Hepatocyte (in vitro differentiated cells): ENCODE results near the gene UPF2. TPM values are rescaled to one million over a fixed set of nuclear protein-coding genes. Genes with fewer than 3 reads are reported as not detected.

Experiments
- DNase-seq: peaks from one replicate; pipeline ENCODE4 v3.0.0-alpha.2; 2016; ENCODE audit warnings: low spot score
- H2AFZ ChIP-seq: fragments of 200-600 bp; sonication (generic); 2 replicates; pipeline ENCODE4 v1.6.0; 2016; ENCODE audit warnings: antibody characterized with exemption, mild to moderate bottlenecking
- H3K27ac ChIP-seq: fragments of 200-600 bp; sonication (generic); 2 replicates; pipeline ENCODE4 v1.5.1; 2016; ENCODE audit warnings: mild to moderate bottlenecking
- H3K27me3 ChIP-seq: fragments of 200-600 bp; sonication (generic); 2 replicates; pipeline ENCODE4 v1.6.1; 2016
- H3K36me3 ChIP-seq: fragments of 200-600 bp; sonication (generic); replicated peaks from 2 replicates; pipeline ENCODE4 v1.5.1; 2016; ENCODE audit warnings: low read depth; ENCODE audit not compliant: insufficient read depth
- H3K4me1 ChIP-seq: fragments of 200-600 bp; sonication (generic); 2 replicates; pipeline ENCODE4 v1.5.1; 2016; ENCODE audit warnings: mild to moderate bottlenecking, moderate library complexity; ENCODE audit not compliant: insufficient read depth
- H3K4me2 ChIP-seq: fragments of 200-600 bp; sonication (generic); 2 replicates; pipeline ENCODE4 v1.6.0; 2016
- H3K4me3 ChIP-seq: fragments of 200-600 bp; sonication (generic); 2 replicates; pipeline ENCODE4 v1.5.1; 2016; ENCODE audit warnings: mild to moderate bottlenecking
- H3K79me2 ChIP-seq: fragments of 200-600 bp; sonication (generic); 2 replicates; pipeline ENCODE4 v1.6.0; 2017; ENCODE audit warnings: mild to moderate bottlenecking
- H3K9me2 ChIP-seq: fragments of 200-600 bp; sonication (generic); replicated peaks from 2 replicates; pipeline ENCODE4 v1.6.0; 2017; ENCODE audit warnings: mild to moderate bottlenecking; ENCODE audit not compliant: insufficient read depth
- H3K9me3 ChIP-seq: fragments of 200-600 bp; sonication (generic); 2 replicates; pipeline ENCODE4 v1.5.1; 2016; ENCODE audit warnings: low read depth, mild to moderate bottlenecking
- H4K20me1 ChIP-seq: fragments of 200-600 bp; sonication (generic); 2 replicates; pipeline ENCODE4 v1.6.0; 2016; ENCODE audit warnings: mild to moderate bottlenecking; ENCODE audit not compliant: insufficient read depth, poor library complexity, severe bottlenecking
- EZH2 ChIP-seq: fragments of 200-600 bp; sonication (generic); IDR thresholded peaks from 2 replicates; pipeline ENCODE4 v1.6.1; 2016; ENCODE audit warnings: antibody characterized with exemption, mild to moderate bottlenecking, borderline replicate concordance
- EZH2phosphoT487 ChIP-seq: fragments of 200-600 bp; sonication (generic); IDR thresholded peaks from one replicate; pipeline ENCODE4 v1.6.1; 2018; ENCODE audit warnings: antibody characterized with exemption, mild to moderate bottlenecking, low read depth, moderate library complexity; ENCODE audit not compliant: unreplicated experiment, severe bottlenecking
- WGBS: methylation state at CpG from one replicate; pipeline ENCODE4 v1.1.6; 2016; ENCODE audit warnings: low lambda C conversion rate; ENCODE audit errors: missing lambda C conversion rate; 5-methylcytosine and 5-hydroxymethylcytosine counted together
- polyA plus RNA-seq: library from polyadenylated mRNA; unstranded; fragments of >200 nt; fragmentation: Nextera tagmentation; extraction: Ambion mirVana; gene quantifications from 2 replicates; pipeline ENCODE4 v1.2.1, GENCODE V29; 2016
- total RNA-seq: library from RNA; depleted of rRNA; stranded (reverse); fragments of >200 nt; gene quantifications from 2 replicates; pipeline ENCODE4 v1.2.3, GENCODE V29; 2014
- TF ChIP-seq, protein P1 (sequence below): fragments of 200-600 bp; sonication (generic); IDR thresholded peaks from 2 replicates; pipeline ENCODE4 v1.5.1; 2016; ENCODE audit warnings: antibody characterized with exemption, mild to moderate bottlenecking; ENCODE audit not compliant: poor library complexity

The UPF2 gene
- total and polyA plus RNA-seq, 2 experiments from 2014 or later: 12.3 to 14.5 TPM

DNA sequence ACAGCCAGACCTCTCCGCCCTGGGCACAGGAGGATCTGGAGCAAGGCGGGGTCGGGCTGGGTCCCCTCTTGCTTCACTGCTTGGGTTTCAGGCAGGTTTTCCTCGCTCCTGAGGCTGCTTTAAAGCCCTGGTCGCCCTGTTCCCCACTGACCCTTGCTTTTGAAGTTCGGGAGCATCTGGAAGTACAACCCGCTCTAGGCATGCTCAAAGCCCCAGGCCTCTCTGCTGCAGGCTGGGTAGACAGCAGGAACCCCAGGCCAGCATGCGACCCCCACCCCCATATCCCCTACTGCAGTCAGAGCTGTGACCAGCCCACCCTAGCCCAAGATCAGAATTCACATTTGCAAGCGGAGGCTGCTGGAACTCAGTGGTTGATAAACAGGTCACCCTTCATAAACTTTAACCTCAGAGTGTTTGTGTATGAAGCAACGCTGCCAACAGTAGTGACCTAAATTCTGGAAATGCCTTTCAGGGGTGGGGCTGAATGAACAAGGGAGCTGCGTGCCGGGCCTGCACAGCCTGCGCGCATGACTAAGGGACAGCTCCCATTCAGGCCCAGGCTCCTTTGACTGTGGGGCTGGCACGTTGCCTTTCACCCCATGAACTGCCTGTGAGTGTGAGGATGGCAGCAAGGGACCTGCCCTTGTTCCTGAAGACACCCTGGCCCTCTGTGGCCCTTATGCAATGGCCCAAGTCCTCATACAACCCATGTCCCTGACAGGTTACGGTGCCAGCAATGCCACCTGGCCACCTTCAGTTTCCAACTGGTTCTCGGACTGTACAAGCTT lies 166.9 kb downstream of the UPF2 start:
- H3K9me3 ChIP-seq: no peaks in the 10 kb centered on the region
- H3K4me1 ChIP-seq: peaks cover 41% of the 10 kb centered on the region
- H3K79me2 ChIP-seq: no peaks in the 10 kb centered on the region
- 52% methylated on average over 16 of the region's 17 CpGs for WGBS
- H3K36me3 ChIP-seq: no peaks in the 10 kb centered on the region
- DNase-seq: peak; percentile 92
- H3K27me3 ChIP-seq: no peaks in the 10 kb centered on the region
- no peak overlapping the region for H3K4me3 ChIP-seq
- TF ChIP-seq, protein P1, sequence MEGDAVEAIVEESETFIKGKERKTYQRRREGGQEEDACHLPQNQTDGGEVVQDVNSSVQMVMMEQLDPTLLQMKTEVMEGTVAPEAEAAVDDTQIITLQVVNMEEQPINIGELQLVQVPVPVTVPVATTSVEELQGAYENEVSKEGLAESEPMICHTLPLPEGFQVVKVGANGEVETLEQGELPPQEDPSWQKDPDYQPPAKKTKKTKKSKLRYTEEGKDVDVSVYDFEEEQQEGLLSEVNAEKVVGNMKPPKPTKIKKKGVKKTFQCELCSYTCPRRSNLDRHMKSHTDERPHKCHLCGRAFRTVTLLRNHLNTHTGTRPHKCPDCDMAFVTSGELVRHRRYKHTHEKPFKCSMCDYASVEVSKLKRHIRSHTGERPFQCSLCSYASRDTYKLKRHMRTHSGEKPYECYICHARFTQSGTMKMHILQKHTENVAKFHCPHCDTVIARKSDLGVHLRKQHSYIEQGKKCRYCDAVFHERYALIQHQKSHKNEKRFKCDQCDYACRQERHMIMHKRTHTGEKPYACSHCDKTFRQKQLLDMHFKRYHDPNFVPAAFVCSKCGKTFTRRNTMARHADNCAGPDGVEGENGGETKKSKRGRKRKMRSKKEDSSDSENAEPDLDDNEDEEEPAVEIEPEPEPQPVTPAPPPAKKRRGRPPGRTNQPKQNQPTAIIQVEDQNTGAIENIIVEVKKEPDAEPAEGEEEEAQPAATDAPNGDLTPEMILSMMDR: no peak
- TF ChIP-seq EZH2phosphoT487 (no peak), EZH2 (no peak)
- H4K20me1 ChIP-seq: no peaks in the 10 kb centered on the region
- H3K27ac ChIP-seq: peak overlapping the region; percentile 95
- H3K4me2 ChIP-seq: peak overlapping the region; percentile 61
- no peak overlapping the region for H2AFZ ChIP-seq
- no peaks in the 10 kb centered on the region for H3K9me2 ChIP-seq

DNA sequence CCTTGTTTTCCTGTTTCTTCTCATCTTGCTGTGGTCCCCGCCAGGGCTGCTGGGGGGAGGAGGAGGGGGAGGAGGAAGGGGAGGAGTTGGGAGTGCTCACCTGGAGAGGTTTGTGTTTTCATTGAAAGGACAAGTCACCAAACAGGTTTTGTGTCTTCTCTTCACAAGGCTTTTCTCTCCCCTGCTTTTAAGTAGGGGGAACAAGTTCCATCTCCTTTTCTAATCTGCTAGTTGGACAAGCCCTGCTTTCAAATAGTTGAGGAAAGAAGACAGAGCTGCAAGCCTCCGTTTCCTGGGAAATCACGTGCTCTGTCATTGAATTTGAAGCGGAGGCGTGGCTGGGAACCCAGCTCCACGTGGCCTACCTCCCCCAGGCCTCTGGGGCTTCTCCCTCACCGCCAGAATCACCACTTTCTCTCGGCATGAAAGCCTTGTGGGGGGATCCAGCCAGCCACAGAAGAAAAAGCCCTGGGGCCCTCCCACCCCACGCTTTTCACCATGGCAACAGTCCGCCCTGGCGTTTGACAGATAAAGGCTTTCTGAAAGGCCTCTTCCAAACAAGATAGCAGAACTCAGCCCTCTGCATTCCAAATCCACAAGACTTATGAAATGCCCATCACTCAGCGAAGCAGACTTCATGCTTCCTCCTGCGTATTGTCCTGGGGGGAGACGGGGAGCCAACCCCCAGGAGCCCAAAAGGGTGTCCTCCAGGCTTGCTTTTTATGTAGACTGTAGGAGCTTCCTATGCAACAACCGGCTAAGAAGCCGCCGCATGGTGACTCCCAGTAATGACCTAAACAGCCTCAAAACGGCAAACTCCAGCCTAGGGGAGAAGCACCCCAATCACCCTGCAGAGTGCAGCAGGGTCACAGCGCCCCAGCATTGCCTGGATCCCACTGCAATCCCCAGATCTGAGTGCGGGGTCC lies 167.8 kb downstream of the UPF2 start:
- H2AFZ ChIP-seq: peak overlapping the region; percentile 5
- TF ChIP-seq EZH2phosphoT487: no peak
- TF ChIP-seq, protein P1: no peak
- no peak for TF ChIP-seq EZH2
- no peaks in the 10 kb centered on the region for H3K36me3 ChIP-seq
- no peaks in the 10 kb centered on the region for H3K9me3 ChIP-seq
- DNase-seq: peak; percentile 88
- H3K9me2 ChIP-seq: no peaks in the 10 kb centered on the region
- H3K79me2 ChIP-seq: no peaks in the 10 kb centered on the region
- whole genome bisulfite sequencing: 21% methylated on average over 20 of the region's 20 CpGs
- H3K27me3 ChIP-seq: no peaks in the 10 kb centered on the region
- no peak overlapping the region for H3K4me3 ChIP-seq
- H3K4me1 ChIP-seq: peaks cover 41% of the 10 kb centered on the region
- peak overlapping the region; percentile 95 for H3K27ac ChIP-seq
- no peaks in the 10 kb centered on the region for H4K20me1 ChIP-seq
- H3K4me2 ChIP-seq: peak overlapping the region; percentile 61

DNA sequence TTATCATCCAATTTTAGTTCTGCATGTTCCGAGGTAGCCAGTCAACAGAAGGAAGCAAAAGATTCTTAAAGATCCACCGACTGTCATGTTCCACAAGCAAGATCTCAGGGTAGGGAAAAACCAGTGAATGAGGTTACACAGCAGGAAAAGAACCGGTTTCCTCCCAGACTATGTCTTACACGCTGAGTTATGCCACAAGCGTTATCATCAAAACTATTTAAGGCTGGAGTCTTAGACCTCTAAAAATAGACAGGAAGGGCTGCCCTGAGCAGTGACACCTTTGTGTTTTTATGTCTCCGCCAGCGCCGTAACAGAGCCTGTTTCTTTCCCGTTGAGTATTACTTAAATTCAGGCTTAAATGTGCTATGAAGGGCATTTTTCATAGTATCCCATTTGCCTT lies 171.1 kb downstream of the UPF2 start:
- Histone ChIP-seq H3K4me2 (no peak overlapping the region), H2AFZ (no peak overlapping the region)
- 52% methylated on average over 9 of the region's 9 CpGs for WGBS

More for the DNA sequence above, 171.1 kb downstream of the UPF2 start:
- Histone ChIP-seq H3K36me3 (no peaks in the 10 kb centered on the region), H3K9me3 (no peaks in the 10 kb centered on the region), H3K4me3 (no peak overlapping the region), H3K27ac (peak overlapping the region; percentile 45), H3K9me2 (no peaks in the 10 kb centered on the region), H4K20me1 (no peaks in the 10 kb centered on the region), H3K79me2 (no peaks in the 10 kb centered on the region), H3K27me3 (no peaks in the 10 kb centered on the region), H3K4me1 (peaks cover 34% of the 10 kb centered on the region)
- DNase-seq: peak; percentile 34
- TF ChIP-seq, protein P1: no peak
- TF ChIP-seq EZH2phosphoT487 (no peak), EZH2 (no peak)
